SK-N-SH (cell line): ENCODE measurements around the gene LBR. TPM values are rescaled to one million over a fixed set of nuclear protein-coding genes. Genes with fewer than 3 reads are reported as not detected.

ENCODE experiments used
- CTCF ChIA-PET: fragments of 300-600, 350-600 bp; formaldehyde crosslinking; extraction: SDS; loops from one replicate; lab custom pipeline; 2021; lab: Yijun Ruan, JAX
- POLR2A ChIA-PET: fragments of 350-600 bp; sonication (Branson Sonifier 250); formaldehyde crosslinking; extraction: SDS; loops from one replicate; lab custom pipeline; 2020; ENCODE audit warnings: antibody characterized with exemption, inconsistent platforms; lab: Yijun Ruan, JAX
- DNase-seq: peaks from one replicate; pipeline ENCODE4 v3.0.0; 2012
- H2AFZ ChIP-seq: fragments of 200-600 bp; sonication (generic); 2 replicates; pipeline ENCODE4 v1.8.1; 2016; ENCODE audit warnings: antibody characterized with exemption, mild to moderate bottlenecking, low read depth
- H3F3A ChIP-seq: fragments of 200-600 bp; sonication (generic); replicated peaks from 2 replicates; pipeline ENCODE3; 2016; ENCODE audit warnings: antibody characterized with exemption, mild to moderate bottlenecking; ENCODE audit not compliant: insufficient read depth
- H3K27ac ChIP-seq, 2 experiments: fragments of 200-500 bp in 1 of 2; fragments of 200-600 bp in 1 of 2; sonication (Bioruptor generic) in 1 of 2; sonication (generic), shearing (Covaris generic) in 1 of 2; 2 replicates each; pipeline versions ENCODE4 v1.5.1 to v1.6.1; 2014 to 2016; ENCODE audit warnings: low read depth in 2 of 2, inconsistent platforms in 1 of 2, low read length in 1 of 2, mild to moderate bottlenecking in 1 of 2, mixed read lengths in 1 of 2
- H3K27me3 ChIP-seq: fragments of 200-600 bp; sonication (generic), shearing (Covaris generic); 2 replicates; pipeline ENCODE4 v1.6.1; 2016; ENCODE audit warnings: mixed run types; ENCODE audit not compliant: insufficient read depth
- H3K36me3 ChIP-seq, 2 experiments: fragments of 200-500 bp in 1 of 2; fragments of 200-600 bp in 1 of 2; sonication (Bioruptor generic) in 1 of 2; sonication (generic) in 1 of 2; replicated peaks in 1 of 2; 2 replicates each; pipeline versions ENCODE3 to v1.5.1; 2014 to 2016; ENCODE audit warnings: low read length in 1 of 2, mild to moderate bottlenecking in 1 of 2; ENCODE audit not compliant: insufficient read depth in 2 of 2, control insufficient read depth in 1 of 2
- H3K4me1 ChIP-seq, 2 experiments: fragments of 200-500 bp in 1 of 2; fragments of 200-600 bp in 1 of 2; sonication (Bioruptor generic) in 1 of 2; sonication (generic), shearing (Covaris generic) in 1 of 2; 2 replicates each; pipeline versions ENCODE4 v1.5.1 to v1.6.1; 2014 to 2016; ENCODE audit warnings: low read depth in 1 of 2, low read length in 1 of 2, mixed run types in 1 of 2; ENCODE audit not compliant: insufficient read depth in 2 of 2, control insufficient read depth in 1 of 2
- H3K4me2 ChIP-seq: fragments of 200-600 bp; sonication (generic), shearing (Covaris generic); 2 replicates; pipeline ENCODE4 v1.6.1; 2017; ENCODE audit warnings: mixed run types
- H3K4me3 ChIP-seq, 2 experiments: fragments of 200-500 bp in 1 of 2; fragments of 200-600 bp in 1 of 2; sonication (Bioruptor generic) in 1 of 2; sonication (generic), shearing (Covaris generic) in 1 of 2; 2 replicates each; pipeline versions ENCODE4 v1.5.1 to v1.8.1; 2014 to 2016; ENCODE audit warnings: low read depth in 2 of 2, inconsistent platforms in 1 of 2, low read length in 1 of 2, mild to moderate bottlenecking in 1 of 2, mixed read lengths in 1 of 2, moderate library complexity in 1 of 2
- H3K79me2 ChIP-seq: fragments of 200-600 bp; sonication (generic); 2 replicates; pipeline ENCODE4 v1.8.1; 2017; ENCODE audit warnings: mild to moderate bottlenecking; ENCODE audit not compliant: insufficient read depth
- H3K9ac ChIP-seq: fragments of 200-600 bp; sonication (generic); 2 replicates; pipeline ENCODE4 v1.6.1; 2017; ENCODE audit warnings: mixed run types
- H3K9me2 ChIP-seq: fragments of 200-600 bp; sonication (generic); 2 replicates; pipeline ENCODE4 v1.6.1; 2017; ENCODE audit warnings: mixed run types
- H3K9me3 ChIP-seq: fragments of 200-600 bp; sonication (generic); 2 replicates; pipeline ENCODE4 v1.6.1; 2017; ENCODE audit warnings: mixed run types, mild to moderate bottlenecking, moderate library complexity
- H4K20me1 ChIP-seq: fragments of 200-600 bp; sonication (generic); 2 replicates; pipeline ENCODE4 v1.6.1; 2017; ENCODE audit warnings: mild to moderate bottlenecking, mixed run types; ENCODE audit not compliant: insufficient read depth
- CHD2 ChIP-seq: fragments of 150-350 bp; IDR thresholded peaks from 2 replicates; pipeline ENCODE4 v1.6.1; 2018; ENCODE audit warnings: low read length; ENCODE audit not compliant: partially characterized antibody
- CTCF ChIP-seq: fragments of 200-600 bp; sonication (generic); IDR thresholded peaks from 2 replicates; pipeline ENCODE4 v1.6.1; 2017; ENCODE audit warnings: antibody characterized with exemption, mild to moderate bottlenecking, moderate library complexity
- FOXJ3 ChIP-seq: sonication (generic); formaldehyde crosslinking; IDR thresholded peaks from 2 replicates; pipeline ENCODE4 v1.5.1; 2020; ENCODE audit warnings: mild to moderate bottlenecking, missing genetic modification reagents
- JUND ChIP-seq: IDR thresholded peaks from 2 replicates; pipeline ENCODE4 v1.4.0; 2012
- MEF2A ChIP-seq: IDR thresholded peaks from 2 replicates; pipeline ENCODE4 v1.4.0; 2012; ENCODE audit warnings: low read depth, borderline replicate concordance
- MXI1 ChIP-seq: IDR thresholded peaks from 2 replicates; pipeline ENCODE4 v1.6.1; 2012; ENCODE audit warnings: mild to moderate bottlenecking, low read depth, low read length, improper control_type of control experiment
- NFIC ChIP-seq: IDR thresholded peaks from 2 replicates; pipeline ENCODE4 v1.4.0; 2012; ENCODE audit warnings: borderline replicate concordance
- NRF1 ChIP-seq: IDR thresholded peaks from 2 replicates; pipeline ENCODE4 v1.6.1; 2012; ENCODE audit warnings: low read depth, mild to moderate bottlenecking, low read length
- POLR2AphosphoS5 ChIP-seq: IDR thresholded peaks from 2 replicates; pipeline ENCODE4 v1.6.1; 2012; ENCODE audit warnings: low read depth, low read length
- RAD21 ChIP-seq: IDR thresholded peaks from 2 replicates; pipeline ENCODE4 v1.6.1; 2012; ENCODE audit warnings: mild to moderate bottlenecking, low read length
- RFX5 ChIP-seq: IDR thresholded peaks from 2 replicates; pipeline ENCODE4 v1.6.1; 2012; ENCODE audit warnings: mild to moderate bottlenecking, improper control_type of control experiment, low read length
- SIN3A ChIP-seq: IDR thresholded peaks from 2 replicates; pipeline ENCODE4 v1.6.1; 2012; ENCODE audit warnings: low read depth, mild to moderate bottlenecking, low read length, moderate library complexity, borderline replicate concordance
- SMC3 ChIP-seq: IDR thresholded peaks from 2 replicates; pipeline ENCODE4 v1.6.1; 2012; ENCODE audit warnings: low read depth, low read length, improper control_type of control experiment
- USF1 ChIP-seq: IDR thresholded peaks from 2 replicates; pipeline ENCODE4 v1.4.0; 2012; ENCODE audit warnings: low read depth, borderline replicate concordance
- USF2 ChIP-seq: fragments of 150-350 bp; IDR thresholded peaks from 2 replicates; pipeline ENCODE4 v1.6.1; 2017; ENCODE audit warnings: antibody characterized with exemption, low read length, low read depth, borderline replicate concordance
- WGBS: methylation state at CpG from one replicate; pipeline ENCODE4 v1.1.6; 2017; ENCODE audit warnings: low lambda C conversion rate; 5-methylcytosine and 5-hydroxymethylcytosine counted together
- polyA plus RNA-seq, 3 experiments: library from polyadenylated mRNA; depleted of rRNA; stranded (reverse); fragments of >200 nt; gene quantifications; 2 replicates each; pipeline ENCODE4 v1.2.3, GENCODE V29; 2012
- TF ChIP-seq, protein P1 (sequence below): IDR thresholded peaks from 2 replicates; pipeline ENCODE4; 2012
- TF ChIP-seq, protein P2 (sequence below): IDR thresholded peaks from 2 replicates; pipeline ENCODE4 v1.4.0; 2012; ENCODE audit warnings: low read depth

The LBR gene
- polyA plus RNA-seq, 1 of the 3 experiments (the other 2 are of a cell fraction) = 10.6 TPM

DNA sequence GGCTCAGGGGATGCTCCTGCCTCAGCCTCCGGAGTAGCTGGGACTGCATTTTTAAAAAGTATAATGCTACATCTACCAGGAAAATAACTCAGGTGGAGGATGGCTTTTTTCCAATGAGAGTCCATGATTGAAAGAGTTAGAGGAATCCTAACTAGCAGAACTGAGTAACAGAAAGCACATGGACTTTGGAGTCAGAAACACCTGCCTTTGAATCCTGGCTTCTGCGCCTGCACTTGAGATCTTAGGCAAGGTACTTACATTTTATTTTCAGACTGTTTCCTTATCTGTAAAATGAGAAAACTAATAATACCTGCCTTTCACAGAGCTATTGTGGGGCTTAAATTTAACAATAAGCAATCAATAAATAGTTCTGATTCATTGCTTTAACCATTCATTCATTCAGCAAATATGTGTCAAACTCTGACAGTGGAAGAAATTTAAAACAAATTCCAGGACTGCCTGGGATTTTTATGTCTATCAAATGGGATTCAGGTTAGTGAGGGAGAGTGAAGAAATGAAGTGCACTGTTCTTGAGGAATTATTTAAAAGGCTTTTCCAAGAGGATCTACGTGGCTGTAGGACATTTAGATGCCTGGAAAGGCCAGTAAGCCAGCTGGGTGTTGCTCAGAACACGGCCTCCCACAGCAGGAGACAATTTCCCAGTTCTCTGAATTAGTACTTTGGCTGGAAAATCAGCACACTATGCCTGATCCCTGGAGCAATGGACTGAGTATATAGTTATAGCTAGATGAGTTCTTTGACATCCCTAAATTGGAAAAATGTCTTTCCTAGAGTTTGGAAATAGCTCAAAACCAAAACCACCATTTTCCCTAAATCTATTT lies 12.8 kb upstream of the LBR start (continued):
- TF ChIP-seq MEF2A = no peak

GRCh38 chr1:225437710-225438437 lies 10.0 kb upstream of the LBR start:
- H3K36me3 ChIP-seq = no peaks in the 10 kb centered on the region
- no peak for DNase-seq
- no peak overlapping the region for H3K9ac ChIP-seq
- no peaks in the 10 kb centered on the region for H3K27me3 ChIP-seq
- H3K9me2 ChIP-seq = no peaks in the 10 kb centered on the region
- 79% methylated on average over 5 of the region's 5 CpGs for WGBS
- H3K9me3 ChIP-seq = no peaks in the 10 kb centered on the region
- TF ChIP-seq USF2 (no peak), CTCF (peak; percentile 54), RAD21 (peak; percentile 37), USF1 (no peak), NRF1 (no peak), JUND (no peak), CHD2 (no peak), MXI1 (no peak), NFIC (no peak), FOXJ3 (CRISPR knock-in tag) (no peak), POLR2AphosphoS5 (no peak), RFX5 (no peak), SMC3 (peak; percentile 24; the same call in 1 of the 2 replicates), SIN3A (no peak)
- TF ChIP-seq, protein P1, sequence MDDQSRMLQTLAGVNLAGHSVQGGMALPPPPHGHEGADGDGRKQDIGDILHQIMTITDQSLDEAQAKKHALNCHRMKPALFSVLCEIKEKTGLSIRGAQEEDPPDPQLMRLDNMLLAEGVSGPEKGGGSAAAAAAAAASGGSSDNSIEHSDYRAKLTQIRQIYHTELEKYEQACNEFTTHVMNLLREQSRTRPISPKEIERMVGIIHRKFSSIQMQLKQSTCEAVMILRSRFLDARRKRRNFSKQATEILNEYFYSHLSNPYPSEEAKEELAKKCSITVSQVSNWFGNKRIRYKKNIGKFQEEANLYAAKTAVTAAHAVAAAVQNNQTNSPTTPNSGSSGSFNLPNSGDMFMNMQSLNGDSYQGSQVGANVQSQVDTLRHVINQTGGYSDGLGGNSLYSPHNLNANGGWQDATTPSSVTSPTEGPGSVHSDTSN = no peak
- TF ChIP-seq, protein P2, sequence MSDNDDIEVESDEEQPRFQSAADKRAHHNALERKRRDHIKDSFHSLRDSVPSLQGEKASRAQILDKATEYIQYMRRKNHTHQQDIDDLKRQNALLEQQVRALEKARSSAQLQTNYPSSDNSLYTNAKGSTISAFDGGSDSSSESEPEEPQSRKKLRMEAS = no peak
- no peak overlapping the region for H3K27ac ChIP-seq
- H3K4me3 ChIP-seq = no peak overlapping the region
- CTCF ChIA-PET = interaction anchor here (0.6 to 1.2 kb wide), 3 partner anchors 13 to 108 kb away, joined by 3 to 4 read pairs (median 4); no protein-coding TSS in a partner anchor
- H3K4me2 ChIP-seq = no peak overlapping the region
- peaks cover 0 to 7% of the 10 kb centered on the region in 2 experiments; a peak in 1 of 4 replicates for H3K4me1 ChIP-seq
- H2AFZ ChIP-seq = 0 out of 2 replicates have a peak overlapping the region, but pooled peaks have one; percentile 57
- no peaks in the 10 kb centered on the region for H3F3A ChIP-seq
- POLR2A ChIA-PET = no interaction called here
- no peaks in the 10 kb centered on the region for H3K79me2 ChIP-seq
- H4K20me1 ChIP-seq = no peaks in the 10 kb centered on the region
